Lower lobe of right lung (tissue), 2 donors: ENCODE results near the gene LGR5. TPM values are rescaled to one million over a fixed set of nuclear protein-coding genes. Genes with fewer than 3 reads are reported as not detected.

Experiments used
- ATAC-seq, 2 donors: fragments of 200-7000 bp; cut with Tn5 transposase; one replicate each; pipeline ENCODE4 v1.9.1; 2020 to 2022; ENCODE audit warnings: mild to moderate bottlenecking in 2 of 2, moderate library complexity in 2 of 2
- DNase-seq: peaks from one replicate; pipeline ENCODE4 v3.0.0-alpha.2; 2020
- H3K27ac ChIP-seq: fragments of 200-600 bp; one replicate; pipeline ENCODE4 v1.8.0; 2022
- H3K27me3 ChIP-seq: fragments of 200-600 bp; one replicate; pipeline ENCODE4 v1.8.0; 2022; ENCODE audit warnings: low read depth
- H3K36me3 ChIP-seq: fragments of 200-600 bp; one replicate; pipeline ENCODE4 v1.8.0; 2022; ENCODE audit warnings: mild to moderate bottlenecking
- H3K4me1 ChIP-seq: fragments of 200-600 bp; one replicate; pipeline ENCODE4 v1.8.0; 2022
- H3K4me3 ChIP-seq: fragments of 200-600 bp; one replicate; pipeline ENCODE4 v1.8.0; 2022; ENCODE audit warnings: mild to moderate bottlenecking
- H3K9me3 ChIP-seq: fragments of 200-600 bp; one replicate; pipeline ENCODE4 v1.8.0; 2022
- intact Hi-C: fragments of 100-400 bp; cut with DNase I; formaldehyde crosslinking; loops from one replicate; pipeline ENCODE4 v1.11.0; 2022
- total RNA-seq: library from RNA; stranded (reverse); fragmentation: NEBNext Ultra II Directional; extraction: Animal tissue kit (Norgen Biotek cat#: 25700); gene quantifications from one replicate; pipeline ENCODE4 v1.2.1, GENCODE V29; 2021
- TF ChIP-seq, protein P1 (sequence below): fragments of 200-600 bp; IDR thresholded peaks from one replicate; pipeline ENCODE4 v1.8.0; 2022; ENCODE audit warnings: antibody characterized with exemption, mild to moderate bottlenecking
- donor health status: DM: no; HTN: yes; CAD: no; lungs with severe emphysema.

LGR5 gene
- total RNA-seq, 1 donor from 2014 or later = 1.2 TPM

DNA sequence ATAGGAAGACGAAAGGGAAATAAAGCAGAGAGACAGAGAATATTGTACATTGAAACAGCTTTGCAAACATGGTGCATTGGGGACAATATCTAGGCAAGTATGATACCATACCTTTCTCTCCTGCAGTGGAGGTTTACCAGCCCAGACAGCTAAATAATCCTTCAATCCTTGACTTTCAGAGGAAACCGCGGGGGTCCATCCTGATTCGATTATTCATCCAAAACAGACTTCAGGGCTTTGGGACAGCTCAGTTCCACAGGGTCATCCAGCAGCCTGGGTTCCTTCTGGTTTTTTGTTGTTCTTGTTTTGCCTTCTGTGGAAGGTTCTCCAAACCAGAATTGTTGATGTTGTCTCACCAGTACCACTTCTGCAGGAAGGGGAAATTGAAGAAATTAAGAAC lies 81.5 kb downstream of the LGR5 start:
- H3K27me3 ChIP-seq = no peaks in the 10 kb centered on the region
- H3K27ac ChIP-seq = no peak overlapping the region
- TF ChIP-seq, protein P1, sequence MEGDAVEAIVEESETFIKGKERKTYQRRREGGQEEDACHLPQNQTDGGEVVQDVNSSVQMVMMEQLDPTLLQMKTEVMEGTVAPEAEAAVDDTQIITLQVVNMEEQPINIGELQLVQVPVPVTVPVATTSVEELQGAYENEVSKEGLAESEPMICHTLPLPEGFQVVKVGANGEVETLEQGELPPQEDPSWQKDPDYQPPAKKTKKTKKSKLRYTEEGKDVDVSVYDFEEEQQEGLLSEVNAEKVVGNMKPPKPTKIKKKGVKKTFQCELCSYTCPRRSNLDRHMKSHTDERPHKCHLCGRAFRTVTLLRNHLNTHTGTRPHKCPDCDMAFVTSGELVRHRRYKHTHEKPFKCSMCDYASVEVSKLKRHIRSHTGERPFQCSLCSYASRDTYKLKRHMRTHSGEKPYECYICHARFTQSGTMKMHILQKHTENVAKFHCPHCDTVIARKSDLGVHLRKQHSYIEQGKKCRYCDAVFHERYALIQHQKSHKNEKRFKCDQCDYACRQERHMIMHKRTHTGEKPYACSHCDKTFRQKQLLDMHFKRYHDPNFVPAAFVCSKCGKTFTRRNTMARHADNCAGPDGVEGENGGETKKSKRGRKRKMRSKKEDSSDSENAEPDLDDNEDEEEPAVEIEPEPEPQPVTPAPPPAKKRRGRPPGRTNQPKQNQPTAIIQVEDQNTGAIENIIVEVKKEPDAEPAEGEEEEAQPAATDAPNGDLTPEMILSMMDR = no peak
- H3K9me3 ChIP-seq = no peaks in the 10 kb centered on the region
- ATAC-seq = no peak
- H3K4me3 ChIP-seq = no peak overlapping the region
- intact Hi-C loops = no loop called here
- no peaks in the 10 kb centered on the region for H3K36me3 ChIP-seq
- no peak for DNase-seq
- no peaks in the 10 kb centered on the region for H3K4me1 ChIP-seq

DNA sequence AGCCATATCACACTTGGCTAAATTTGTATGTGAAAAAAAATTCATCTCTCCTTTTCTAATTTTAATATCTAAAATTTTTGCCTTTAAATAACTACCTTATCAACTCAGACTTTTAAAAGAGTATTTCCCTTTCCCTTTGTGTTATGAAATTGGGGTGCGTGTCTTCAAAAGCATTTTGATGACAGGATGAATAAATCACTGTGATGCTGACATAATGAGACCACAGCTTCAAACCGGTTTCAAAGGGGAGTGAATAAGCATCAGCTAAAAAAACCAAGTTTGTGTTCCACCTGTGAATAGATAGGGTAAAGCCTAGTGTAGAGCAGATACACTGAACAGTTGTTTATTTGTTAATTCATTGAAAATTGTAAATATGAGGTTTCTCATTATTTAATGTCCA lies 85.0 kb downstream of the LGR5 start:
- ATAC-seq (no peak), DNase-seq (no peak)
- H3K9me3 ChIP-seq = no peaks in the 10 kb centered on the region
- no peak overlapping the region for H3K4me3 ChIP-seq
- no peaks in the 10 kb centered on the region for H3K27me3 ChIP-seq
- TF ChIP-seq, protein P1 = no peak
- H3K4me1 ChIP-seq = no peaks in the 10 kb centered on the region
- intact Hi-C loops = no loop called here
- no peaks in the 10 kb centered on the region for H3K36me3 ChIP-seq
- no peak overlapping the region for H3K27ac ChIP-seq

DNA sequence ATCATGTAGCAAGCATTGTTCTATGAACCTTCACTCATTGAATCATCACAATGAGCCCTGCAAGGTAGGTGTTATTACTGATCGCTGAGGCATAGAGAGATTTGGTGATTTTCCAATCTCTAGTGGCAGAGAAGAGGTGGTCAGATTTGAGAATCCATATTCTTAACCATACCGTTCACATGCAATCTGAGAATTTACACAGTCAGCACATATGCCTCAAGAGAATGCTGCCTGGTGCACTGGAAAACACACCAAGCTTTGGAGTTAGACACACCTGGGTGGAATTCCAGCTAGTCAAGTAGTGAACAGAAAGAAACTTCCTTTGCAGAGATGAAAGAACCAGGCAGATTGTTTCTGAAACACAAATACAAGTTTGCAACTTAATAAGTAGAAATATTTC lies 94.1 kb downstream of the LGR5 start:
- Histone ChIP-seq H3K27me3 (no peaks in the 10 kb centered on the region), H3K36me3 (no peaks in the 10 kb centered on the region), H3K4me3 (no peak overlapping the region), H3K9me3 (no peaks in the 10 kb centered on the region), H3K27ac (no peak overlapping the region), H3K4me1 (no peaks in the 10 kb centered on the region)
- no peak for ATAC-seq
- intact Hi-C loops = no loop called here
- DNase-seq = no peak
- TF ChIP-seq, protein P1 = no peak

DNA sequence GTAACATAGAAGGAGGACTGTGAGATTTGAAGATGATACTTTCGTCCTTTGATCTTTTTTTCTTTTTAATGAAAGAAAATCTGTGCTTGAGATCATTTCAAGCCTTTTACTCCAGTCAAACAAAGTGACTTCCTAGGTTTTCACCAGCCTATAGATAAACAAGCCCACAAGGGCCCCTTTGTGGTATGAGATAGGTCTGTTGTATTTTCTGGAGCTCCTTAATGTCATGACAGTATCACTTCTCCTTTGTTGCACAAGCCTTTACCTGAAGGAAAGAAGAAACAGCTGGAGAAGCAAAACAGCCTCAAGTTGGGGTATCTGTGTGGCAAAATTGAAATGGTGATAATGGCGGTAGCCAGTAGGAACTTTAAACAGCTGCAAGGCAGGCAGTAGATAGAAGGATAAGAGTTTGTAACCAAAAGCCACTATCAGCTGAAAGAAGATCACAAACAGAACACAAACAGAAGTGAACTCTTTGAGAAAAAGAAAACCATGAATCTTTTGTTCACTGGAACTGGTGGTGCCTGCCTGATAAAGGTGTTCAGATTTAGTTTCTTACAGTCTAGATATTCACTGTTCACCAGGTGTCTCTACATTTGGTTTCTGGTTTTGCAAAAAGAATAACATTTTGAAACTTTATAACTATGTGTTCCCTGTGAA lies 96.8 kb downstream of the LGR5 start:
- DNase-seq (no peak), ATAC-seq (no peak)
- H3K27me3 ChIP-seq = no peaks in the 10 kb centered on the region

DNA sequence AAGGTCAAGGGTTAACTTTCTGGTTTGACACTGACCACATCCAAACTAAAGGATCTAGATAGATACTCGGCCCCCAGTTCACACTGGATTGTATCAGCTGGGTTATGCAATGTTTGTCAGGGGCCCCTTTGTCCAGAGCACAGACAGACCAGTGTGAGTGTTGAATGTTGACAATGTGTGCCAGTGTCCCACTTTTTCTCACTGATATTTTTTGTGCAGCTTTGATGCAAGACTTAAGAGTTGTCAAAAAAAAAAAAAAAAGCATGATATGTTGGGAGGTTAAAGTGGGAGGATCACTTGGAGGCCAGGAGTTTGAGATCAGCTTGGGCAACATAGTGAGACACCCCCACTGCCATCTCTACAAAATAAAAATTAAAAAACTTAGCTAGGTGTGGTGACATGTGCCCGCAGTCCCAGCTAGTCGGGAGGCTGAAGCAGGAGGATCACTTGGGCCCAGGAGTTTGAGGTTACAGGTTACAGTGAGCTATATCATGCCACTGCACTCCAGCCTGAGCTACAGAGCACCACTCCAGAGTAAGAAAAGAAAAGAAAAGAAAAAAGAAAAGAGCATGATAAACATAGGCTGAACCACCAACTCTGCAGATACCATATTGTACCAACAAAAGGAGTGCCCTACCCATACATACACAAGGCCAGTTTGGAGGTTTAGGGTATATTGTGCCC lies 97.5 kb downstream of the LGR5 start:
- TF ChIP-seq, protein P1 = no peak
- Histone ChIP-seq H3K4me1 (no peaks in the 10 kb centered on the region), H3K27me3 (no peaks in the 10 kb centered on the region), H3K36me3 (no peaks in the 10 kb centered on the region), H3K4me3 (no peak overlapping the region), H3K27ac (no peak overlapping the region), H3K9me3 (no peaks in the 10 kb centered on the region)
- intact Hi-C loops = no loop called here
- DNase-seq (no peak), ATAC-seq (no peak)

More for the DNA sequence above, 96.8 kb downstream of the LGR5 start:
- Histone ChIP-seq H3K36me3 (no peaks in the 10 kb centered on the region), H3K9me3 (no peaks in the 10 kb centered on the region), H3K27ac (no peak overlapping the region), H3K4me1 (no peaks in the 10 kb centered on the region), H3K4me3 (no peak overlapping the region)
- intact Hi-C loops = no loop called here
- TF ChIP-seq, protein P1 = no peak
